ENCODE measurements around the gene GLG1.

DNA sequence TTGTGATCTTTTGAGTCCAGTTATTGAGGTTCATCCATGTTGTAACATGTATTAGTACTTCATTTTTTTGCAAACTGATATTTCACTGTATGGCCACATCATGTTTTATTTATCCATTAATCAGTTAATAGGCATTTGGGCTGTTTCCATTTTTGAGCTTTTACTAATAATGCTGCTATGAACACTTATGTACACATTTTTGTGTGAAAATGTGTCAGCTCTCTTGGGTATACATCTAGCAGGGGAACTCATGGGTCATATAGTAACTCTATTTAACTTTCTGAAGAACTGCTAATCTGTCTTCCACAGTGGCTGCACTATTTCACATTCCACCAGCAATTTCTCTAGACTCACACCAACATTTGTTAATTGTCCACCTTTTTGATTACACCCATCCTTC lies 82.0 kb downstream of the GLG1 start:
- no peak for TF ChIP-seq CTCF (IDR thresholded peaks at IDR 0.05; ENCODE audit: low read depth, low read length, poor library complexity, severe bottlenecking)
- no peak for TF ChIP-seq EZH2phosphoT487 (IDR thresholded peaks at IDR 0.05; ENCODE audit: borderline replicate concordance, low read length)

All from DOHH2 (cell line).